Smooth muscle cell of the umbilical artery (primary cell): ENCODE results near the gene SLC26A8. TPM values are rescaled to one million over a fixed set of nuclear protein-coding genes. Genes with fewer than 3 reads are reported as not detected.

Experiments used
- total RNA-seq: library from RNA; depleted of rRNA; stranded (reverse); fragments of >200 nt; gene quantifications from 2 replicates; pipeline ENCODE4 v1.2.3, GENCODE V29; 2014

SLC26A8 gene, protein sequence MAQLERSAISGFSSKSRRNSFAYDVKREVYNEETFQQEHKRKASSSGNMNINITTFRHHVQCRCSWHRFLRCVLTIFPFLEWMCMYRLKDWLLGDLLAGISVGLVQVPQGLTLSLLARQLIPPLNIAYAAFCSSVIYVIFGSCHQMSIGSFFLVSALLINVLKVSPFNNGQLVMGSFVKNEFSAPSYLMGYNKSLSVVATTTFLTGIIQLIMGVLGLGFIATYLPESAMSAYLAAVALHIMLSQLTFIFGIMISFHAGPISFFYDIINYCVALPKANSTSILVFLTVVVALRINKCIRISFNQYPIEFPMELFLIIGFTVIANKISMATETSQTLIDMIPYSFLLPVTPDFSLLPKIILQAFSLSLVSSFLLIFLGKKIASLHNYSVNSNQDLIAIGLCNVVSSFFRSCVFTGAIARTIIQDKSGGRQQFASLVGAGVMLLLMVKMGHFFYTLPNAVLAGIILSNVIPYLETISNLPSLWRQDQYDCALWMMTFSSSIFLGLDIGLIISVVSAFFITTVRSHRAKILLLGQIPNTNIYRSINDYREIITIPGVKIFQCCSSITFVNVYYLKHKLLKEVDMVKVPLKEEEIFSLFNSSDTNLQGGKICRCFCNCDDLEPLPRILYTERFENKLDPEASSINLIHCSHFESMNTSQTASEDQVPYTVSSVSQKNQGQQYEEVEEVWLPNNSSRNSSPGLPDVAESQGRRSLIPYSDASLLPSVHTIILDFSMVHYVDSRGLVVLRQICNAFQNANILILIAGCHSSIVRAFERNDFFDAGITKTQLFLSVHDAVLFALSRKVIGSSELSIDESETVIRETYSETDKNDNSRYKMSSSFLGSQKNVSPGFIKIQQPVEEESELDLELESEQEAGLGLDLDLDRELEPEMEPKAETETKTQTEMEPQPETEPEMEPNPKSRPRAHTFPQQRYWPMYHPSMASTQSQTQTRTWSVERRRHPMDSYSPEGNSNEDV
- total RNA-seq = 0.05 TPM in 1 of 2 replicates, not detected in the other

DNA sequence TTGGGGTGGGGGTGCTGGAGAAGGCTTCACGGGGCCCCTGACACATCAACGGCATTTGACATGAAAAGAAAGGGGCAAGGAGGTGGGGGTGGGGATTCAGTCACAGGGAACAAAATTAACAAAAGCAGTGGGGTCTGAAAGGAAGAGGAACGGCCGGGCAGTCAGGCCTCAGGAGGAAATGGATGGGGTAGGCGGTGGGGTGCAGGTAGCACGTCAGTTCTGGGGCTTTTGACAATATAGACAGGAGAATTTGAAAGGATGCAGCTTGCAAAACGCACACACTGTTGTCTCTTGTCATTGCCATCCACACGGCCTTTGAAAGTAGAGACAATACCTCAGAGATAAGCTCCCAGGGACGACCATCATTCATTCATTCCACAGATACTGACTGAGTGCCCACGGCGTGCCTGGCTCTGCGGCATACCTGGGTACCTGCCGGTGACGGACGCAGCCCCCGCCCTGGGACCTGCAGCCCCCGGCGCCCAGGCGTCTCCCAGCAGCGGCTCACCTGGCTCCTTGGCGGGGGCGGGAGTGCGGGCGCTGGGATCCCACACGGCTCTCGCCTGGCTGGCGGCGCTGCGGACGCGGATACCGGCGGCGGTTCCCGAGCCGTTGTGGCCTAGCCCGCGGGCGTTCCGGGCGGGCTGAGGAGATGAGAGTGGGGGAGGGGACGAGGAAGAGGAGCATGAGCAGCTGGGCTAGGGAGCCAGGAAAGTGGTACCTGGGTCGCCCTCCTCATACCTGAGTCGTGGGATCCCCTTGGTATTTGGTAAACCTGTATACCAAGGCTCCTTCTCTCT lies at the start of gene SLC26A8:
TSS of gene SLC26A8 (minus strand) at position 646 of the 800 bp plus-strand sequence. CDS start 4,934 bp downstream, outside the sequence.

DNA sequence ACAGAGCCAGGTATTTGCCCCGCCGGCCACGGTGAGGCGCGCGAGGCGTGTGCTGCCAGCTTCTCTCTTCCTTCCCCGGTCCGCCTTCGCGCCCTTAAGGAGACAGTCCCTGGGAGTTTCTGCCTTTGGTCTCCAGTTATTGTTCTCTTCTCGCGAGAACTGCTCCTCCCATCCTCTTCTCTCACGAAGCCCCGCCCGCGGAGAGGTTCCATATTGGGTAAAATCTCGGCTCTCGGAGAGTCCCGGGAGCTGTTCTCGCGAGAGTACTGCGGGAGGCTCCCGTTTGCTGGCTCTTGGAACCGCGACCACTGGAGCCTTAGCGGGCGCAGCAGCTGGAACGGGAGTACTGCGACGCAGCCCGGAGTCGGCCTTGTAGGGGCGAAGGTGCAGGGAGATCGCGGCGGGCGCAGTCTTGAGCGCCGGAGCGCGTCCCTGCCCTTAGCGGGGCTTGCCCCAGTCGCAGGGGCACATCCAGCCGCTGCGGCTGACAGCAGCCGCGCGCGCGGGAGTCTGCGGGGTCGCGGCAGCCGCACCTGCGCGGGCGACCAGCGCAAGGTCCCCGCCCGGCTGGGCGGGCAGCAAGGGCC lies 3.2 kb upstream of the SLC26A8 start, which contains the start of gene MAPK14:
TSS of gene MAPK14 (plus strand) at position 308 of the 587 bp plus-strand sequence. CDS start 350 bp downstream, outside the sequence.

DNA sequence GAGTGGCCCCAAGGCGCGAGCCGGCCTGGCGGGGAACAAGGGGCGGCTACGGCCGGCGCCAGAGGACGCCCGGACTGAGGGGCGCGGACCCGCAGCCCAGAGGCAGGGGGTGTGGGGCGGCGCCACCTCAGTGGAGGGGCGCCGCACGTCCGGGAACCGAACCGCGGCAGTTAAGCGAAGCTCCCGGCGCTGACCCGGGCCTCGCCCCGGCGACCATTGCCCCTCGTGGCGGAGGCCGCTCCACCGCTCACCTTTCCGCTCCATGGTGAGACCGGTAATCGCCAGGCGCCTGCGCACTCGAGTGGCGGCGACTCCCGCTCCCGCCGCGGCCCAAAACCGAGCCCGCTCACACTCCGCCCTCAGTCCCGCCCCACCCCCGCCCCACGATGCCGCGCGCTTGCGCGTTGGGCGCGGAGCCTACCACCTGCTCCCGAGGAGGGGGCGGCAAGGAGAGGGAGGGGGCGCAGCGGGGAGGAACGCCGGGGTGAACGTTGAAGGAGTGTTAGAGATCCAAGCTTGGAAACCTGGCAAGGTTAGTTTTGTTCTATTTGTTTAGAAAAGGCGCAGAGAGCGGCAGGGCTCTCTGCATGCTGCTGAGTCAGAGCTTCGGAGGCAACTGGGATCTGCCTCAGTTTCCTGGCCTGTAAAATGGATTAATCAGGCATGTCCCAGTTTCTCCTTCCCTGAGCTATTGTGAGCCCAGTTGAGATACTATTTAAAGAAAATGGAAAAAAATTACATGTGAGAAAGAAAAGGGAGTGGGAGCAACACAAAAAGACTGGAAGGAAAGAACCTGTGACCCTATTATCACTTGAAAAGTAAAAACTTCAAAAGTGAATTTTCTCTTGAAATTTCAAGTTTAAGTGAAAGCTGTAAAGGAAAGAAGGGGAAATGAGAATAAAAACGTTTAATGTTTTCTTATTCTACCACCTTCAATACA lies 103.4 kb downstream of the SLC26A8 start, which contains the start of gene SRPK1:
TSS of gene SRPK1 (minus strand) at position 306 of the 940 bp plus-strand sequence. CDS start at position 264, 42 bp downstream.

Other genes starting within 250 kb of the SLC26A8 start
- not detected in 2 replicates for gene CLPSL2, start 248.0 kb downstream of the SLC26A8 start, total RNA-seq
- not detected in 2 replicates for gene CLPSL1, start 243.6 kb downstream of the SLC26A8 start, total RNA-seq
- gene CLPS, start 227.3 kb downstream of the SLC26A8 start, total RNA-seq = not detected in 2 replicates
- not detected in 2 replicates for gene LHFPL5, start 219.3 kb downstream of the SLC26A8 start, total RNA-seq
- 59.1 and 107 TPM in 2 replicates for gene SRPK1, start 103.5 kb downstream of the SLC26A8 start, total RNA-seq
- gene MAPK14, start 3.2 kb upstream of the SLC26A8 start, total RNA-seq = 48.4 and 60.3 TPM in 2 replicates
- 11.0 and 16.4 TPM in 2 replicates for gene MAPK13, start 105.9 kb upstream of the SLC26A8 start, total RNA-seq
- 13.4 and 23.5 TPM in 2 replicates for gene BRPF3, start 172.1 kb upstream of the SLC26A8 start, total RNA-seq
- gene PNPLA1, start 245.4 kb upstream of the SLC26A8 start, total RNA-seq = 0.05 TPM in 1 of 2 replicates, not detected in the other